Measurements from ENCODE around the gene PHB1. TPM values are rescaled to one million over a fixed set of nuclear protein-coding genes. Genes with fewer than 3 reads are reported as not detected.

PHB1 gene
- total RNA-seq (2014; rRNA removed; shearing (Covaris generic)), result 275 and 280 TPM in 2 replicates

- peak within 1 kb of the TSS; percentile 64 for H3K4me3 ChIP-seq
- H3K9me3 ChIP-seq (replicated peaks), result no peaks in the 10 kb centered on the region
- DNase-seq (ENCODE audit: low read depth in 1 of 2, low spot score in 2 of 2), result peak; percentile 96 to 98
- H3K27me3 ChIP-seq (replicated peaks), result no peaks in the 10 kb centered on the region
- peaks cover 11% of the 10 kb centered on the region for H3K4me1 ChIP-seq (replicated peaks)
- no peak within 1 kb of the TSS for H3K27ac ChIP-seq
- H3K36me3 ChIP-seq, result peaks cover 38% of the 10 kb centered on the region
These were observed at the start of gene PHB1 for GRCh38 chr17:49414622-49415350. Gene PHB1 (minus strand): TSS chr17:49414882. CDS start chr17:49413264, 1,618 bp downstream.

DNA sequence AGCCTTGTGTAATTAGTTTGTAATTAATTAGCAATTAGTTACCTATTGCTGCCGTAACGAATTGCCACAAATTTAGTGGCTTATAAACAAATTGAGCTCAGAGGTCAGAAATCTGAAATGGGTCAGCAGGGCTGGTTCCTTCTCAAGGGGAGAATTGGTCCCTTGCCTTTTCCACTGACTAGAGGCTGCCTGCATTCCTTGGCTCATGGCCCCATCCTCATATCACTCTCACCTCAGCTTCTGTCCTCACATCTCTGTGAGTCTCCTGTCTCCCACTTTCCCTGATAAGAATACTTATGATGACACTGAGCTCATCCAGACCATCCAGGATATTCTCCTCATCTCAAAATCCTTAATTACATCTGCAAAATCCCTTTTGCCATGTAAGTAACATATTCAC is 49.4 kb upstream of the PHB1 start:
- Histone ChIP-seq H3K27ac (no peak overlapping the region), H3K4me1 (replicated peaks) (no peaks in the 10 kb centered on the region), H3K9me3 (replicated peaks) (0 out of 2 replicates have a peak, but pooled peaks cover 9% of the 10 kb centered on the region), H3K4me3 (no peak overlapping the region), H3K27me3 (replicated peaks) (peaks cover 53% of the 10 kb centered on the region), H3K36me3 (no peaks in the 10 kb centered on the region)
- DNase-seq (ENCODE audit: low read depth in 1 of 2, low spot score in 2 of 2), result no peak

DNA sequence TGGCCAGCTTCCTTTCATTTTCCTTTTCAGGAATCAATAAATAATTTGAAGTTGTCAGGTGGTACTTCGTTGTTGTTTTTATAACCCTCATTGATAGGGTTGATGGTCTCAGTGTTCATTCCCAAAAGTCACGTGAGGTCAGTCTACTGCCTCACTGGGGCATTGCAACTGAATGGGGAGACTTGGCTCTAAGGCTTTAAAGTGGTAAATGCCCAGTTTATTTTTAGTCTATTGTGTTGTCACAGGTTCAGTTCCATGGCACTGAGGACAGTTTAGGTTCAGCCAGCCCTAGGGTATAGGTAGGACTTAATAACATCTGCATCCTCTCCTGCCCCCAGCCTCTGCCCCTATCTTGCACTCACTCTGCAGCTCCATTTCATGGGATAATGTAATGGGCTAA is 46.9 kb upstream of the PHB1 start:
- no peaks in the 10 kb centered on the region for H3K4me1 ChIP-seq (replicated peaks)
- H3K27me3 ChIP-seq (replicated peaks), result peaks cover 47% of the 10 kb centered on the region
- no peaks in the 10 kb centered on the region for H3K36me3 ChIP-seq
- 0 out of 2 replicates have a peak, but pooled peaks cover 9% of the 10 kb centered on the region for H3K9me3 ChIP-seq (replicated peaks)
- DNase-seq (ENCODE audit: low read depth in 1 of 2, low spot score in 2 of 2), result no peak
- no peak overlapping the region for H3K27ac ChIP-seq
- H3K4me3 ChIP-seq, result no peak overlapping the region

DNA sequence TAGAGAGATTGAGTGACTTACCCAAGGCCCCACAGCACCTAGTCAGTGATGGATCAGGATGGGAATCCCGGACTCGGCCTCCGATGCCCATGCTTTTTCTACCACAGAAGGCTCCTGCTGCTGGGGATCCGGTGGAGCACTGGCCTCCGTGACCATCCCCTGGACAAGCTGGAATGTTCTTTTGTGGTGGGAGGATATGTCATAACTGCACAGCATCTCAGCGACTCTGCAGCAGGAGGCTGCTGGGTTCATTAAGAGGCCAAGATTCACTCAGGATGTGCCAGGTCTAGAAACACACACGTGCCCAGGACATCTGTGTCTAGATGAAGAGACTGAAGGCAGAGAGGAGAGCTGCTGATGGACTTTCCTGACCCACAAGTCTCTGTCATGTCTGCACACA is 45.7 kb upstream of the PHB1 start:
- no peaks in the 10 kb centered on the region for H3K36me3 ChIP-seq
- no peak overlapping the region for H3K4me3 ChIP-seq
- H3K27me3 ChIP-seq (replicated peaks), result peaks cover 46% of the 10 kb centered on the region
- DNase-seq (ENCODE audit: low read depth in 1 of 2, low spot score in 2 of 2), result no peak
- H3K4me1 ChIP-seq (replicated peaks), result no peaks in the 10 kb centered on the region
- 0 out of 2 replicates have a peak, but pooled peaks cover 9% of the 10 kb centered on the region for H3K9me3 ChIP-seq (replicated peaks)
- no peak overlapping the region for H3K27ac ChIP-seq

- no peak overlapping the region for H3K27ac ChIP-seq
These were observed 44.8 kb upstream of the PHB1 start for GRCh38 chr17:49459401-49459984.

DNA sequence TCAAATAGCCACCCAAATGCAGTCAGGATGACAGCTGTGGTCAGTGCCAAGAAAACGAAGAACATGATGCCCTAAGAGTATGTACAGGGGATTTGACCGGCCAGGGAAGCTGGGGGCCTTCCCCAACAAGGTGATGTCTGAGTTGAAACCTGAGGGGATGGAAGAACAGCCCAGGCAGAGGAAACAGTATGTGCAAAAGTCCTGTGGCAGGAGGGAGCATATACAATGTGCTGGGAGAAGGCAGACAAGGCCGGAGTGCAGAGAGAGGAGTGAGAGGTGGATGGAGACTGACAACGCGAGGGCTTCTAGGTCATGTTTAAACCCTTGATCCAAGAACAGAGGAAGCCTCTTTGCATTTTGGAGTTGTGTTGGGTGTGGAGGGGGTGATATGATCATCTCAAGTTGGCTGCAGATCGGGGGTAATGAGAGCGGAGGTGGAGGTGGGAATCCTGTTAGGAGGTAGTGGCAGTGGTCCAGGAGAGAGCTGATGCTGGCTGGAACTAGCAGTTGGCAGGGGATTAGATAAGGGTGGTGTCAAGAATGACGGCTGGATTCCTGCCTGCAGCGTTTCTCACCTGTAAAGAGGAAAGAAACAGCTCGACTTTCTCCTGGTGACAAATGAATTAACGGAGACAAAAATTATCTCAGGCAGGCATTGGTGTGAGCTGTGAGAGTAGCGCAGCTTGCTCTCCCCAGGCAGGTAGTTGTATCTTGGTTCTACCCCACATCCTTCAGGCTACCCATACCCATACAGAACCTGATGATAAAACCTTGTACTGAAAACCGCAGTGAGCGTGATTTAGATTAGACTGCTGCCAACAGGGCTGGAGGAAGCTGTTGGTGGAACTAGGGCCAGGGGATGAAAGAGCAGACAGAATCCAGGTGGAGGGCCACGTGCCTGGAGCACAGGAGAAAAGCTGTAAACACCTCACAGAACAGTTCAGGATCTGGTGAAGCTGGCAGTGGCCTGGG is 43.2 kb upstream of the PHB1 start:
- Histone ChIP-seq H3K9me3 (replicated peaks) (no peaks in the 10 kb centered on the region), H3K4me3 (no peak overlapping the region), H3K4me1 (replicated peaks) (no peaks in the 10 kb centered on the region; the same call in 1 of the 2 replicates), H3K27me3 (replicated peaks) (peaks cover 49% of the 10 kb centered on the region), H3K27ac (no peak overlapping the region), H3K36me3 (no peaks in the 10 kb centered on the region)
- DNase-seq (ENCODE audit: low read depth in 1 of 2, low spot score in 2 of 2), result no peak

More at GRCh38 chr17:49459401-49459984, 44.8 kb upstream of the PHB1 start:
- 0 out of 2 replicates have a peak, but pooled peaks cover 9% of the 10 kb centered on the region for H3K9me3 ChIP-seq (replicated peaks)
- no peak for DNase-seq (ENCODE audit: low read depth in 1 of 2, low spot score in 2 of 2)
- H3K4me3 ChIP-seq, result no peak overlapping the region
- H3K36me3 ChIP-seq, result no peaks in the 10 kb centered on the region
- H3K4me1 ChIP-seq (replicated peaks), result no peaks in the 10 kb centered on the region
- H3K27me3 ChIP-seq (replicated peaks), result peaks cover 49% of the 10 kb centered on the region

DNA sequence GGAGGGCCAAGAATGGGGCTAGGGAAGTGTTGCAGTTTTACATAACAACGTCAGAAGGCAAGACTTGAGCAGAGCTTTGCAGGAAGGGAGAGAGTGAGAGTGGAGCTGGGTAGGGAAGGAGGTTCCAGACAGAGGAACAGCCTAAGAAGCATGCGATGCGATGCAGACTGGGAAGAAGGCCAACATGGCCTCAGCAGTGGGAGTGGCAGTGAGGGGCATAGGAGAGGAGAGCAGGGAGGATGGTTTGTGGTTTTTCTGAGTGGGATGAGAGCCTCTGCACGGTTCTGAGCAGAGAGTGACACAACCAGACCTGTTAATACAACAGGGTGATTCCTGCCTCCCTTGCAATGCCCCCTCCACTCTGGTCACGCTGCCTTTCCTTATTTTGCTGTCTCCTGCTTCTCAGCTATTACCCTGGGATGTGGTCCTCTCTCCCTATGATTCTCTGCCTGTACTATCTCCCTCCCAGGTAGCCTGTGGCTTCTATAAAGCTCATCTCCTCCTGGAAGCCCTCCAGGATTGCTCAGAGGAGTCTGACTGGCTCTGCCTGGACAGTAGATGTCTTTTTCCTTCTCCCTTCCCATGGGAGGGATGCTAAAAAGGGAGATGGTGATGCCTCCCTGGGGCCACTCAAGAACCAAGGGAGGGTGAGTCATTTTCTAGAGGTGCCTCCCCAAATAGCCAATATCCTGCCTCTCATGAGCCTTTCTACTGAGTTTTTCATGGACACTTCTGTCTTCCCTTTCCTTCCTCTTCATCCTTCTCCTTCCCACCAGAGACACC is 41.7 kb upstream of the PHB1 start:
- no peaks in the 10 kb centered on the region; the same call in 1 of the 2 replicates for H3K9me3 ChIP-seq (replicated peaks)
- no peaks in the 10 kb centered on the region for H3K36me3 ChIP-seq
- H3K27me3 ChIP-seq (replicated peaks), result peaks cover 40% of the 10 kb centered on the region
- H3K4me1 ChIP-seq (replicated peaks), result no peaks in the 10 kb centered on the region; the same call in 1 of the 2 replicates
- H3K27ac ChIP-seq, result no peak overlapping the region
- DNase-seq (ENCODE audit: low read depth in 1 of 2, low spot score in 2 of 2), result no peak
- H3K4me3 ChIP-seq, result no peak overlapping the region

DNA sequence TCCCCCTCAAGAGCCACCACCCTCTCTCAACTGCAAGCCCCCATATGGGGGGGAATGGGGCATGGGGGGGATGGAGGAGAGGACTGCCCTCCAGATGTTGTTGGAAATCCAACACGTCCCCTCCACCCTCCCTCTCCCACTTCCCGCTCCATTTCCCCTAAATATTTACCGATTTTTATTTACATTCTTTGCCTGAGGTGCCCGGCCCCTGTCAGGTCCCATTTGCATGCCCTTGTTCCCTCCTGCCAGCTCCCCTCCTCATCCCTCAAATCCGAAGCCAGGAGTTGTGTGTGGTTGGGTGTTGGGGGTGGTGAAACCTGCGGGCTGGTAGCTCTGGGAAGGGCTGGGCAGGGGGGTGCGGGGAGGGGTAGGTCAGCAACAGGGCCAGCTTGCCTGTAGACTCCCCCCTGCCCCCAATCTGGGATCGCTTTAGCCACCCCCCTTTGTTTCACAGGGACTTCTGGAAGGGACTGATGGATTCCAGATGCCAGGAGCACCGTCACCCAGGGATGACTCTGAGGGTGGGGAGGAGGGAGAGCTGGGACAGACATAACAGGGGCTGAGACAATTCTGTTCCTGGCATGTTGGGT is 40.7 kb upstream of the PHB1 start:
- Histone ChIP-seq H3K27me3 (replicated peaks) (peaks cover 30% of the 10 kb centered on the region), H3K27ac (no peak overlapping the region), H3K9me3 (replicated peaks) (no peaks in the 10 kb centered on the region; the same call in 1 of the 2 replicates), H3K4me3 (no peak overlapping the region), H3K36me3 (no peaks in the 10 kb centered on the region), H3K4me1 (replicated peaks) (no peaks in the 10 kb centered on the region; the same call in 1 of the 2 replicates)
- DNase-seq (ENCODE audit: low read depth in 1 of 2, low spot score in 2 of 2), result no peak

DNA sequence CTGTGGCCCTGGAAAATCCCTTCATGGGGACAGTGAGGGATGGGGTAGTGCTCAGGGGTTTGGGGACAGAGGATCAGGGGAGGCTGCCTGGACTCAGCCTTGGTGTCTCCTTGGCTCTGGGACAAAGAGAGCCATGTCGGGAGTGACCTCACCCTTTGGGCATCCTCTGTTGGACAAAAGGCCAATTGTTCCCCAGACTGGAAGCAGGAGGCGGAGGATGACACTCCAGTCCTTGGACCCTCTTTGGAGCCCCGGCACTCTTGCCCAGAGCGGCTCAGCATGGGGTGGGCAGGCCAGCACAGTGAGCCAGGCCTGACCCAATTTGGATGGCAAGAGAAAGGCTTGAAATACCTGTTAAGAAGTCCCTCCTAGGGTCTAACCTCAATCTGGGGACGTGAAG is 39.4 kb upstream of the PHB1 start:
- Histone ChIP-seq H3K4me1 (replicated peaks) (no peaks in the 10 kb centered on the region; the same call in 1 of the 2 replicates), H3K36me3 (no peaks in the 10 kb centered on the region), H3K27me3 (replicated peaks) (peaks cover 28% of the 10 kb centered on the region), H3K4me3 (no peak overlapping the region), H3K27ac (no peak overlapping the region), H3K9me3 (replicated peaks) (no peaks in the 10 kb centered on the region; the same call in 1 of the 2 replicates)
- no peak for DNase-seq (ENCODE audit: low read depth in 1 of 2, low spot score in 2 of 2)

DNA sequence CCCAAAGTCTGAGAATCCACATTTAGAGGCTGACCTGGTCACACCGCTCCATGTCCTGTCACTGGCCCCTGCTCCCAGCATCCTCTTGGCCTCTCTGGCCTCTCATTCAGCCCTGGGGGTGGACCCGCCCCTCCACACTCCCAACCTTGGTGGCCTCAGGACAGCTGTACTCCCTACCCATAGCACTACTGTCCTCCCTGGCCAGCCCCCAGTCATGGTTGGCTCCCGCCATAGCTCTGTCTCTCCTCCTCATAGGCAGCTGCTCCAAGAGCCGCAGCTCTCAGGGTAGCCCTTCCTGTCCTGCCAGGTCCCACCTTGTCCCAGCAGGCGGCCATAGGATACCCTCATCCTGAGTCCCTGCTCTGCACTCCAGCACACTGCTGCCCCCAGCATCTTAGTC is 38.0 kb upstream of the PHB1 start:
- Histone ChIP-seq H3K4me3 (no peak overlapping the region), H3K27me3 (replicated peaks) (peaks cover 27% of the 10 kb centered on the region)

GRCh38 chr17:49452201-49452600 is 37.5 kb upstream of the PHB1 start:
- peaks cover 25% of the 10 kb centered on the region for H3K27me3 ChIP-seq (replicated peaks)
- H3K4me1 ChIP-seq (replicated peaks), result no peaks in the 10 kb centered on the region; the same call in 1 of the 2 replicates

More for the DNA sequence above, 38.0 kb upstream of the PHB1 start:
- no peak for DNase-seq (ENCODE audit: low read depth in 1 of 2, low spot score in 2 of 2)
- H3K4me1 ChIP-seq (replicated peaks), result no peaks in the 10 kb centered on the region; the same call in 1 of the 2 replicates
- H3K9me3 ChIP-seq (replicated peaks), result no peaks in the 10 kb centered on the region; the same call in 1 of the 2 replicates
- H3K27ac ChIP-seq, result no peak overlapping the region
- no peaks in the 10 kb centered on the region for H3K36me3 ChIP-seq

DNA sequence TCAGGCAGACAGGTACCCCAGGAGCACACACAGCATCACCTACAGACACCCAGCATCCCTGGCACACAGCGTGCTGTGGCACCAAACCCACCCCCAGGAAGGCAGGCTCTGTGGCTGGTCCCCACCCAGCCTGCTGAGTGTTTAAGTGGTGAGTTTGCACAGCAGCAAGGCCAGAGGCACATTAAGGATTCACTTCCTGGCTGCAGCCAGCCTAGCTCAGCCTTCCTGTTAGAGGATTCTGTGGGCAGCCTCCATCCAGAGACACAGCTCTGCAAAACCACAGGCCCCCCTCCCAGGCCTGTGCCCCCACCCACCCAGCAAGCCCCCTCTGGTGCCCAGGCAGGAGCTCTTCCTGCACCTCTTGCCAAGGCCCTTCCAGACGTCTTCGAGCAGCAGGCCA is 36.1 kb upstream of the PHB1 start:
- Histone ChIP-seq H3K36me3 (no peaks in the 10 kb centered on the region), H3K4me1 (replicated peaks) (no peaks in the 10 kb centered on the region; the same call in 1 of the 2 replicates), H3K4me3 (no peak overlapping the region), H3K27ac (no peak overlapping the region), H3K9me3 (replicated peaks) (no peaks in the 10 kb centered on the region; the same call in 1 of the 2 replicates), H3K27me3 (replicated peaks) (peaks cover 21% of the 10 kb centered on the region)
- no peak for DNase-seq (ENCODE audit: low read depth in 1 of 2, low spot score in 2 of 2)

More at GRCh38 chr17:49452201-49452600, 37.5 kb upstream of the PHB1 start:
- Histone ChIP-seq H3K36me3 (no peaks in the 10 kb centered on the region), H3K4me3 (no peak overlapping the region), H3K27ac (no peak overlapping the region), H3K9me3 (replicated peaks) (no peaks in the 10 kb centered on the region; the same call in 1 of the 2 replicates)
- DNase-seq (ENCODE audit: low read depth in 1 of 2, low spot score in 2 of 2), result no peak

Data from SJSA1 (cell line).